Measurements from ENCODE around the gene TVP23C. TPM values are rescaled to one million over a fixed set of nuclear protein-coding genes. Genes with fewer than 3 reads are reported as not detected.
A peak's percentile ranks its signal among the peaks of the same experiment; 100 is the strongest.

The TVP23C gene
- total and polyA plus RNA-seq, 8 donors: 2.4 to 74.5 (median 21.0) TPM; not detected in 2

DNA sequence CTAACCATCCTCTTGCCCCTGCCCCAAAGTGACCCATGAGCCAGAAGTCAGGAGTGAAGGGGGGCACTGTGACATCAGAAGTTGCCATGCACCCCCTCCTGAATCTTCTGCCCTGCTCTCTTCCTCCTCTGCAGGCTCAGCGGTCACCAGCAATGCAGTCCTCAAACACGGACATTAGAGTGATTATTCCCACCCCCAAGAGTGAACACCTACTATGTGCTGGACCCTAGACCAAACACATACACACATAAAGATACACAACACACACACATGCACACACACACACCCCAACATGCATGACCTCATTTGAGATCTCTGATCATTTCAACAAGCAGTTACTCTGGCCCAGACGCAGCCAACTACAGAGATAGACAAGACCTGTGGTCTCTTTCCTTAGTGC, 95.7 kb downstream of the TVP23C start, which contains the start of gene CDRT4:
Gene CDRT4 (minus strand): TSS at position 30 of the 400 bp plus-strand sequence. CDS start 27,383 bp downstream, outside the sequence.
- H3K4me3 ChIP-seq: no peak within 1 kb of the TSS
- intact Hi-C loops (cut with DNase I; ENCODE audit: low total_unique reads): no loop called here
- TF ChIP-seq POLR2AphosphoS5 (IDR thresholded peaks at IDR 0.05): no peak
- no peak for TF ChIP-seq POLR2A (IDR thresholded peaks at IDR 0.05)
- no peak for DNase-seq
- no peaks in the 10 kb centered on the region for H3K27me3 ChIP-seq
- H3K36me3 ChIP-seq: no peaks in the 10 kb centered on the region
- no peak within 1 kb of the TSS for H3K27ac ChIP-seq
- no peaks in the 10 kb centered on the region for H3K9me3 ChIP-seq
- H3K4me1 ChIP-seq: peaks cover 16 to 22% (median 19%) of the 10 kb centered on the region in 4 donors
- 58 to 98% (median 94%) methylated on average over 3 of the region's 3 CpGs for WGBS, 5 donors

- peaks cover 16 to 23% (median 20%) of the 10 kb centered on the region in 4 donors for H3K4me1 ChIP-seq
- no peaks in the 10 kb centered on the region for H3K27me3 ChIP-seq
- WGBS, 5 donors: 77 to 88% (median 81%) methylated on average over 6 of the region's 6 CpGs
- H3K27ac ChIP-seq: peak overlapping the region in 1 of 5 donors; percentile 25
- H3K9me3 ChIP-seq: no peaks in the 10 kb centered on the region
- no peak overlapping the region for H3K4me3 ChIP-seq
- intact Hi-C loops (cut with DNase I; ENCODE audit: low total_unique reads): no loop called here
- H3K36me3 ChIP-seq: no peaks in the 10 kb centered on the region
- DNase-seq: peak in 1 of 2 donors; percentile 33
- TF ChIP-seq EP300 (IDR thresholded peaks at IDR 0.05) (no peak), POLR2A (IDR thresholded peaks at IDR 0.05) (no peak), POLR2AphosphoS5 (IDR thresholded peaks at IDR 0.05) (no peak)
- TF ChIP-seq, protein P1, sequence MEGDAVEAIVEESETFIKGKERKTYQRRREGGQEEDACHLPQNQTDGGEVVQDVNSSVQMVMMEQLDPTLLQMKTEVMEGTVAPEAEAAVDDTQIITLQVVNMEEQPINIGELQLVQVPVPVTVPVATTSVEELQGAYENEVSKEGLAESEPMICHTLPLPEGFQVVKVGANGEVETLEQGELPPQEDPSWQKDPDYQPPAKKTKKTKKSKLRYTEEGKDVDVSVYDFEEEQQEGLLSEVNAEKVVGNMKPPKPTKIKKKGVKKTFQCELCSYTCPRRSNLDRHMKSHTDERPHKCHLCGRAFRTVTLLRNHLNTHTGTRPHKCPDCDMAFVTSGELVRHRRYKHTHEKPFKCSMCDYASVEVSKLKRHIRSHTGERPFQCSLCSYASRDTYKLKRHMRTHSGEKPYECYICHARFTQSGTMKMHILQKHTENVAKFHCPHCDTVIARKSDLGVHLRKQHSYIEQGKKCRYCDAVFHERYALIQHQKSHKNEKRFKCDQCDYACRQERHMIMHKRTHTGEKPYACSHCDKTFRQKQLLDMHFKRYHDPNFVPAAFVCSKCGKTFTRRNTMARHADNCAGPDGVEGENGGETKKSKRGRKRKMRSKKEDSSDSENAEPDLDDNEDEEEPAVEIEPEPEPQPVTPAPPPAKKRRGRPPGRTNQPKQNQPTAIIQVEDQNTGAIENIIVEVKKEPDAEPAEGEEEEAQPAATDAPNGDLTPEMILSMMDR (IDR thresholded peaks at IDR 0.05): no peak
These were observed 97.2 kb downstream of the TVP23C start for GRCh38 chr17:15466131-15466530.

- Histone ChIP-seq H3K4me3 (no peak overlapping the region), H3K4me1 (peaks cover 16 to 23% (median 20%) of the 10 kb centered on the region in 4 donors), H3K9me3 (no peaks in the 10 kb centered on the region), H3K36me3 (no peaks in the 10 kb centered on the region), H3K27me3 (no peaks in the 10 kb centered on the region), H3K27ac (peak overlapping the region in 2 of 5 donors; percentile 2 to 25)
- 93 to 100% (median 96%) methylated on average over 2 of the region's 2 CpGs for WGBS, 5 donors
- DNase-seq: no peak
- TF ChIP-seq POLR2AphosphoS5 (IDR thresholded peaks at IDR 0.05) (no peak), EP300 (IDR thresholded peaks at IDR 0.05) (no peak)
- intact Hi-C loops (cut with DNase I; ENCODE audit: low total_unique reads): no loop called here
These were observed 98.1 kb downstream of the TVP23C start for GRCh38 chr17:15465045-15465701.

GRCh38 chr17:15464231-15464985, 98.9 kb downstream of the TVP23C start:
- 28 to 54% (median 38%) methylated on average over 11 of the region's 11 CpGs for WGBS, 5 donors
- Histone ChIP-seq H3K36me3 (no peaks in the 10 kb centered on the region), H3K27ac (peak overlapping the region in 4 of 5 donors; percentile 35 to 78 (median 70)), H3K9me3 (no peaks in the 10 kb centered on the region), H3K27me3 (no peaks in the 10 kb centered on the region), H3K4me1 (peaks cover 16 to 23% (median 20%) of the 10 kb centered on the region in 4 donors), H3K4me3 (no peak overlapping the region)
- peak in 1 of 2 donors; percentile 50 for DNase-seq
- intact Hi-C loops (cut with DNase I; ENCODE audit: low total_unique reads): no loop called here
- TF ChIP-seq POLR2A (IDR thresholded peaks at IDR 0.05) (no peak), EP300 (IDR thresholded peaks at IDR 0.05) (no peak), POLR2AphosphoS5 (IDR thresholded peaks at IDR 0.05) (no peak)
- TF ChIP-seq, protein P1 (IDR thresholded peaks at IDR 0.05): no peak

- DNase-seq: peak; percentile 41 to 77
- Histone ChIP-seq H3K4me1 (peaks cover 16 to 33% (median 22%) of the 10 kb centered on the region in 4 donors), H3K4me3 (no peak overlapping the region), H3K9me3 (no peaks in the 10 kb centered on the region), H3K36me3 (no peaks in the 10 kb centered on the region), H3K27me3 (no peaks in the 10 kb centered on the region), H3K27ac (peak overlapping the region in 4 of 5 donors; percentile 35 to 78 (median 70))
- intact Hi-C loops (cut with DNase I; ENCODE audit: low total_unique reads): no loop called here
- TF ChIP-seq EP300 (IDR thresholded peaks at IDR 0.05) (peak; percentile 13), POLR2A (IDR thresholded peaks at IDR 0.05) (no peak), POLR2AphosphoS5 (IDR thresholded peaks at IDR 0.05) (peak in 2 of 3 donors; percentile 62 to 66)
- WGBS, 5 donors: 31 to 45% (median 35%) methylated on average over 11 of the region's 11 CpGs
These were observed 100.1 kb downstream of the TVP23C start for GRCh38 chr17:15462976-15463772.

Measured in stomach (tissue), 9 donors.